ENCODE results near the gene SMAD1.

Gene SMAD1

DNA sequence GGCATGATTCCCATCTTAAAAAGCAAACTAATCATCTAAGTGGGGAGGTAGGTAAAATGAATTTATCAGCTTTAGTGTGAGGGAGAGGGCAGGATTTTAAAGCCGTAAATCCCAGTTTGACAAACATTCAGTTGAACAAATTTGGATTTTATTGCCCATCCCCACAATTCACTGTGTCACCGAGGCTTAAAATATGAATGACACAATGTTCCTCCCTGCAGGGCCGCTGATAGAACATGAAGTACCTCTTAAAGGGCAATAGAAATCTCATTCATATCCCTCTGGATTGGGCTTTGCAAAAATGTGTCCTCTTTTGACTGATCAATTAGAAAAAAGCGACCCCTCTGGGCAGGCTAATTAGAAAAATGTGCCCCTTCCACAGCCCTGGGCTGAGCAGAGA is 45.5 kb upstream of the SMAD1 start:
- H3K9me3 ChIP-seq (ENCODE audit: insufficient read depth, low read depth, low read length): peaks cover 14% of the 10 kb centered on the region; the same call in 1 of the 2 replicates
- no peaks in the 10 kb centered on the region for H3F3A ChIP-seq (ENCODE audit: low read depth)
- no peaks in the 10 kb centered on the region for H3K79me2 ChIP-seq (ENCODE audit: insufficient read depth, low read length)
- no peaks in the 10 kb centered on the region for H4K20me1 ChIP-seq (ENCODE audit: insufficient read depth, low read length, poor library complexity, severe bottlenecking)
- H3K9me2 ChIP-seq (replicated peaks; ENCODE audit: low read depth, low read length): no peaks in the 10 kb centered on the region
- H3K4me2 ChIP-seq (ENCODE audit: low read depth, low read length, poor library complexity, severe bottlenecking): no peak overlapping the region
- no peaks in the 10 kb centered on the region for H3K36me3 ChIP-seq (ENCODE audit: insufficient read depth, low read length)
- no peak overlapping the region for H3K4me3 ChIP-seq (ENCODE audit: low read length, poor library complexity, severe bottlenecking)
- TF ChIP-seq, protein P1, sequence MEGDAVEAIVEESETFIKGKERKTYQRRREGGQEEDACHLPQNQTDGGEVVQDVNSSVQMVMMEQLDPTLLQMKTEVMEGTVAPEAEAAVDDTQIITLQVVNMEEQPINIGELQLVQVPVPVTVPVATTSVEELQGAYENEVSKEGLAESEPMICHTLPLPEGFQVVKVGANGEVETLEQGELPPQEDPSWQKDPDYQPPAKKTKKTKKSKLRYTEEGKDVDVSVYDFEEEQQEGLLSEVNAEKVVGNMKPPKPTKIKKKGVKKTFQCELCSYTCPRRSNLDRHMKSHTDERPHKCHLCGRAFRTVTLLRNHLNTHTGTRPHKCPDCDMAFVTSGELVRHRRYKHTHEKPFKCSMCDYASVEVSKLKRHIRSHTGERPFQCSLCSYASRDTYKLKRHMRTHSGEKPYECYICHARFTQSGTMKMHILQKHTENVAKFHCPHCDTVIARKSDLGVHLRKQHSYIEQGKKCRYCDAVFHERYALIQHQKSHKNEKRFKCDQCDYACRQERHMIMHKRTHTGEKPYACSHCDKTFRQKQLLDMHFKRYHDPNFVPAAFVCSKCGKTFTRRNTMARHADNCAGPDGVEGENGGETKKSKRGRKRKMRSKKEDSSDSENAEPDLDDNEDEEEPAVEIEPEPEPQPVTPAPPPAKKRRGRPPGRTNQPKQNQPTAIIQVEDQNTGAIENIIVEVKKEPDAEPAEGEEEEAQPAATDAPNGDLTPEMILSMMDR (conservative IDR thresholded peaks at IDR 0.05; ENCODE audit: low read length): no peak
- no peak for TF ChIP-seq EZH2phosphoT487 (IDR thresholded peaks at IDR 0.05; ENCODE audit: borderline replicate concordance)
- no peaks in the 10 kb centered on the region for H3K27me3 ChIP-seq (ENCODE audit: insufficient read depth, low read length, poor library complexity, severe bottlenecking)
- no peak overlapping the region for H2AFZ ChIP-seq (ENCODE audit: low read length)
- peaks cover 15% of the 10 kb centered on the region for H3K4me1 ChIP-seq (ENCODE audit: insufficient read depth, low read length, poor library complexity, severe bottlenecking)
- H3K9ac ChIP-seq (ENCODE audit: low read depth, low read length, poor library complexity, severe bottlenecking): no peak overlapping the region

GRCh38 chr4:145436796-145437195 is 44.9 kb upstream of the SMAD1 start:
- H3K4me2 ChIP-seq (ENCODE audit: low read depth, low read length, poor library complexity, severe bottlenecking): no peak overlapping the region
- peaks cover 14% of the 10 kb centered on the region; the same call in 1 of the 2 replicates for H3K9me3 ChIP-seq (ENCODE audit: insufficient read depth, low read depth, low read length)
- H3K79me2 ChIP-seq (ENCODE audit: insufficient read depth, low read length): no peaks in the 10 kb centered on the region
- H3K4me3 ChIP-seq (ENCODE audit: low read length, poor library complexity, severe bottlenecking): no peak overlapping the region
- no peaks in the 10 kb centered on the region for H3K27me3 ChIP-seq (ENCODE audit: insufficient read depth, low read length, poor library complexity, severe bottlenecking)
- TF ChIP-seq, protein P1 (conservative IDR thresholded peaks at IDR 0.05; ENCODE audit: low read length): no peak
- TF ChIP-seq EZH2phosphoT487 (IDR thresholded peaks at IDR 0.05; ENCODE audit: borderline replicate concordance): no peak
- no peaks in the 10 kb centered on the region for H3K36me3 ChIP-seq (ENCODE audit: insufficient read depth, low read length)
- H3K9me2 ChIP-seq (replicated peaks; ENCODE audit: low read depth, low read length): no peaks in the 10 kb centered on the region
- H2AFZ ChIP-seq (ENCODE audit: low read length): no peak overlapping the region
- no peaks in the 10 kb centered on the region for H4K20me1 ChIP-seq (ENCODE audit: insufficient read depth, low read length, poor library complexity, severe bottlenecking)
- no peak overlapping the region for H3K9ac ChIP-seq (ENCODE audit: low read depth, low read length, poor library complexity, severe bottlenecking)
- H3K4me1 ChIP-seq (ENCODE audit: insufficient read depth, low read length, poor library complexity, severe bottlenecking): peaks cover 15% of the 10 kb centered on the region
- no peaks in the 10 kb centered on the region for H3F3A ChIP-seq (ENCODE audit: low read depth)

DNA sequence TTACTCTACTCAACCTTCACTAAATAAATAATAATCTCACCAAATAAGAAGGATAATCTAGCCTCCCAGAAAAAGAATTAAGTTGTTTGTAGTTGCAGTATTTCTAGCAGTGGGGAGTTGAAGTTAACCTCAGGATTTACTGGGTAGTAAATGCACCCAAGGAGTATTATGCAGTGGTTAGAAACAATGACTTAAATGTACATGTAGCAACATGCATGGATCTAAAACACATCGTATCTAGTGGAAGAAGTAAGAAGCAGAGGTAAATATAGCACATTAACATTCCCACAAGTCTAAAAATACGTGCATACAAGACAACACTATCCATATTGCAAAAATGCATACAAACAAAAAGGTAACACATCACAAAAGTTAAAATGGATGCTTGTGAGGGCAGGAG is 44.2 kb upstream of the SMAD1 start:
- Histone ChIP-seq H3K79me2 (ENCODE audit: insufficient read depth, low read length) (no peaks in the 10 kb centered on the region), H3K9ac (ENCODE audit: low read depth, low read length, poor library complexity, severe bottlenecking) (no peak overlapping the region), H3K36me3 (ENCODE audit: insufficient read depth, low read length) (no peaks in the 10 kb centered on the region), H3K4me1 (ENCODE audit: insufficient read depth, low read length, poor library complexity, severe bottlenecking) (peaks cover 15% of the 10 kb centered on the region), H3K4me2 (ENCODE audit: low read depth, low read length, poor library complexity, severe bottlenecking) (no peak overlapping the region), H3K9me3 (ENCODE audit: insufficient read depth, low read depth, low read length) (peaks cover 14% of the 10 kb centered on the region; the same call in 1 of the 2 replicates), H2AFZ (ENCODE audit: low read length) (no peak overlapping the region), H3F3A (ENCODE audit: low read depth) (no peaks in the 10 kb centered on the region), H3K27me3 (ENCODE audit: insufficient read depth, low read length, poor library complexity, severe bottlenecking) (no peaks in the 10 kb centered on the region), H3K4me3 (ENCODE audit: low read length, poor library complexity, severe bottlenecking) (no peak overlapping the region), H3K9me2 (replicated peaks; ENCODE audit: low read depth, low read length) (no peaks in the 10 kb centered on the region), H4K20me1 (ENCODE audit: insufficient read depth, low read length, poor library complexity, severe bottlenecking) (no peaks in the 10 kb centered on the region)
- no peak for TF ChIP-seq EZH2phosphoT487 (IDR thresholded peaks at IDR 0.05; ENCODE audit: borderline replicate concordance)
- TF ChIP-seq, protein P1 (conservative IDR thresholded peaks at IDR 0.05; ENCODE audit: low read length): no peak
